DLD1 (cell line): ENCODE measurements around the gene EXOC4.
"Not testable (repeated sequence)": the region's sequence is repeated elsewhere in the genome, so short reads cannot be mapped to it uniquely, and the experiment has no call there.

Experiments used
- in situ Hi-C: cut with HindIII; loops from 2 replicates; pipeline ENCODE4 v1.10.0; 2017; ENCODE audit warnings: low sequenced_read_pairs

EXOC4 gene

DNA sequence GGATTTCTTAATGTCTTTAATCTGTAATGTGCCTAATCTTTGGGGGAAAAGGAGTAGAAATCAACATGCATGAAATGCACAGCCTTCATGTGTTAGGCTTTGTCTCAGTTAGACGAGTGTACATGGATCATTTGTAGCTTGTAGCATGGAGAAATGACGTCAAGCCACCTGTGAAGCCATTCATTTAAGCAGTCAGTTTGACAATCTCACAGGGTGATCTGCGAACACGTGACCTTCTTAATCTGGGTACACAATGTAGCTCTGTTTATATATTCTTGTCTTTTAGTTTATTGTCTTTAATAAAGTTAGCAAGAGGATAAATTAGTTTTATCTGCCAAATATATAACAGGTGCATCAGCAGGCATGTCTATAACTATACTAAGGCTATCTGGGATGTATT is 522.3 kb downstream of the EXOC4 start:
- in situ Hi-C loops: no loop called here

DNA sequence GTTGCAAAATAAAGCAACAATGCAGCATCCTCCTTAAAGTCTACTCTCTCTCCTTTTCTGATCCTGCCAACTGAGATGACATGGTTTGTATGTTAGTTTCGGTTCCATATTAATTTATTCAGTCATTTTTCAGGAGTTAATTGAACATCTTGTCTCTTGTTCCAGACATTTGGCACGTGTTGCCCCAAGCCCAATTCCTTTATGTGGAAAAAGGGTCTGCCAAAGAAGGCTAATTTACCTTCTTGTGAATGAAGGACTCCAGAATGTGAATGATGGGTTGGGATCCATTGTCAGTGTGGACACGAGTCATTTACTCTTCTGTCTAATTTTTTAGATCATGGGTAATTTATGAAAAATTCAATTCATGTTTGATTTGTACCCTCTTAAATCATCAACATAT is 523.4 kb downstream of the EXOC4 start:
- in situ Hi-C loops: no loop called here

DNA sequence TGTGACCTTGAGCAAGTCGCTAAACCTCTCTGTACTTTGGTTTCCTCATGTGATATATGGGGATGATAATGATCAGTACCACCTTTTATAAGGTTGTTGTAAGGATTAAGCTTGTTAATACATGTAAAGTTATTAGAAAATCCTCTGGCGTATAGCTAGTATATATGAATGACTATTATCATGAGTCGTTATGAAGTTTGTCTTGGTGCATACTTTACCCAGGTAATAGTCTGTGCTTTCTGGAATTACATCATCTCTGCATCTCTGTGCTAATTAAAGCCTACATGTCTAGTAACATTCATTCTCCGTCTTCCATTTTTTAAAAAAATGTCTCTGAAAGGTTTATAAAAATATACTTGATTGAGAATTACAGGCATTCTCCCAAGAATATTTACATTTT is 524.8 kb downstream of the EXOC4 start:
- in situ Hi-C loops: no loop called here

DNA sequence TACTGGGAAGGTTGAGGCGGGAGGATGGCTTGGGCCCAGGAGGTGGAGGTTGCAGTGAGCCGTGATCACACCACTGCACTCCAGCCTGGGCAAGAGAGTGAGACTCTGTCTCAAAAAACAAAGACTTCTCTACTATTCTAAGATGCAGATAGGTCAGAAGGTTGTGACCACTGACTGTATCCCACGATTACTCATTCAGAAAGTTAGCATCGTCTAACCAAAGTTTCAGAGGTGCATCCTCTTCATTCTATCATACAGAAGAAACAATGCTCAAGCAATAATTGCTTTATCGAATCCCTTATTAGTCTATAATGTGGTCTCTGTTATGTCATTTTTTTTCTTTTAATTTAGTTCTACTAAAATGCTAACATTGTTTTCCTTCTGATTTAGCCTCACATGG is 525.6 kb downstream of the EXOC4 start:
- in situ Hi-C loops: no loop called here

DNA sequence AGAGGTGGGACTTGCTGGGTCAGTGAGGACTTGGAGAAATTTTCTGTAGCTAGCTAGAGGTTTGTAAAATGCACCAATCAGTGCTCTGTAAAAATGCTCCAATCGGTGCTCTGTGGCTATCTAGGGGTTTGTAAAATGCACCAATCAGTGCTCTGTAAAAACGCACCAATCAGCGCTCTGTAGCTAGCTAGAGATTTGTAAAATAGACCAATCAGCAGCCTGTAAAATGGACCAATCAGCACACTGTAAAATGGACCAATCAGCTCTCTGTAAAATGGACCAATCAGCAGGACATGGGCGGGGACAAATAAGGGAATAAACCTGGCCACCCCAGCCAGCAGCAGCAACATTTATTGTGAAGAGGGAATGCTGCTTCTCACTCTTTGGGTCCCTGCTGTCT is 526.7 kb downstream of the EXOC4 start:
- in situ Hi-C loops: not testable (repeated sequence)

DNA sequence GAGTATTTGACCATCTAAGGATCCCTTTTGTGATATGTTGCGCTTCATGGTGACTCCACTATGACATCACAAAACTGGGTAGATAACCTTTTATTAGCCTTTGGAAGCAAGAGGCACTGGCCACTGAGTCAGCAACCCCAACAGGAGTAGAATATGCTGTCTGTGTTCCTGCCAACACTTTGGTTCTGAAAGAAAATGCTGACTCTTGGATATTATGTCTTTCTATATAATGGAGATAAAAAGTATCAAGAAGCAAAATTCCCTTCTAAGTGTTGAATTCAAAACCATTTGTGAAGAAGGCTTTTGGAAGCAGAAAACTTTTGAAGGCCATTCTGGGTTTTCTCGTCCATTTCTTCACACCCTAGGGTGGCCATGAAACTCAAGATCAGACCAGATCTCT is 528.0 kb downstream of the EXOC4 start:
- in situ Hi-C loops: no loop called here

DNA sequence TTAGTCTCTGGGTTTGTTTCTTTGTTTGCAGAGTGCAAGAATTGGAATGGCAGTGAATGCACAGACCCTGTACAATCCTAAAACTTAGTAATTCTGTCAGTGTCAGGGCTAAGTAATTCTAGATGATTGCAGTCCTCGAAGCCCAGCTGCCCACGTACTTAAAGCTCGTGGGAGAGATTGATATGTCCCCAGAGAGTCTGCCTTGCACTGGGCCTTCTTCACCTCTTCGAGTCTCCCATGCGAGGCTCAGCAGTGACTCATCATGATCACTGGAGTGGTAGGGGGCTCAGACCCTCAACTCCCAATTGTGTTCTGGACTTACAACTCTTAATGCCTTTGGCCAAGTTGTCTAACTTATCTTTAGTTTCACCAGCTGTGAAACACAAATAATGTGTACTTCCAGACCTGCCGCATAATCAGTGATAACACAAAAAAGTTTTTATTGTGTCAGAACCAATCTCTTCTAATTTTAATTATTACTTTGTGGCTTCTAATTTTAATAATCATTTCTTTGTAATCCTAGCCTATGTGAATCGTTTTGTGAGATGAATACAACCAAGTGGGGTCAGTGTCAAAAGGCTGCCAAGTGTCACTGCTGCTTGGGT is 528.7 kb downstream of the EXOC4 start:
- in situ Hi-C loops: no loop called here

DNA sequence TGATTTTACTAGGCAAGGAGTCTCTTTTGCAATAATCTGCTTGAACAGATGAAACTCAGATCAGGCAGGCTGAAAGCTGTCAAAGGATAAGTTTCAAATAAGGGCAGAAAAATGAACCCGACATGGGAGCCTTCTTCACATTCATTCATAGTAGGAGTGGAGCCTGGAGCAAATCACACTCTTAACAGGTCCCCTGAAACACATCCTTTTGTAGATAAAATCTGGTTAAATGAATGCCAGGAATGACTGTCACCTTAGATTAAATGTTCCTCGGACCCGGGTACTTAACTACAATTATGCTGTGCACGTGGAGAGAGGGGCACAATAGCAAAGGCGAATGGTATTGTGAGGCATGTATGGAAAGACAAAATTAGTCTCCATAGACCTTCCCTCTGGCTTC is 529.6 kb downstream of the EXOC4 start:
- in situ Hi-C loops: no loop called here

DNA sequence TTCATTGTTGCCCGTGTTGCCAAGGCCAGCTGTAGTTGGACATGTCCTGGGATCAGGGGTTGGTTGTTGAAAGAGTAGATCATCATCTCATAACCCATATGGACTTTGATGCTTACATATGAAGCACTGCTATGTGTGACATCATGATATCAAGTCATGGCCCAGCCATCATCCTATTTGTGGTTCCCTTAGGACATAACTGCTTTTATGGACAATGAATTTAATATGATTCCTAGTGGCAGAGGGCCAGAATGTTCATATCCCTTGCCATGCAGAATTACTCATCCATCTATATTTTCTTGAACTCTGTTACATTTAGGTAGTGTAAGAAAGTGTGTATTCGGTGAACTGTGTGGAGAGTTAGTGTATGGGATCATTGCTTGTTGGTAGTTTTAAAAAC is 530.4 kb downstream of the EXOC4 start:
- in situ Hi-C loops: no loop called here

DNA sequence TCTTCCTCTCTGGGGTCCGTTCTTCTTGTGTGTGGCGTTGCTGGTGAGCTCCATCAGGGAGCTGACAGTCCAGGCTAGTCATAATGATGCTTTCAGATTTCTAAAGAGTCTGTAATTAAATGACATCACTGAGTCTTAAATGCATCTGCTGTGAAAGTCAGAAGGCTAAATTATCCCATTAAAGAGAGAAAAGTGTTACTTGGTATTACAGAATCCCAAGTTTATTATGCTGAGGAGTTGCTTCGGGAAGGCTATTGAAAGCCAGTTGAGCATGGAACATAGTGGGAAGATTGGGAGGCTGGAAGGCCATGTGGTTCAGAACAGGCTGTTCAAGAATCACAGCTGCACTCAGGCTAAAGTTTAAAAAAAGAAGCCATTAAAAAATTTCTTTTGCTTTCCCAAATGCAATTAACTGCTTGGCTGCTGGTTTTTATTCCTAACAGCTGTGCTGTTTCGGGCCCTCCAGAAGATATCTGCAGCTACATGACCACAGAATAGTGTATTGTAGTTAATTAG is 531.7 kb downstream of the EXOC4 start:
- in situ Hi-C loops: no loop called here

DNA sequence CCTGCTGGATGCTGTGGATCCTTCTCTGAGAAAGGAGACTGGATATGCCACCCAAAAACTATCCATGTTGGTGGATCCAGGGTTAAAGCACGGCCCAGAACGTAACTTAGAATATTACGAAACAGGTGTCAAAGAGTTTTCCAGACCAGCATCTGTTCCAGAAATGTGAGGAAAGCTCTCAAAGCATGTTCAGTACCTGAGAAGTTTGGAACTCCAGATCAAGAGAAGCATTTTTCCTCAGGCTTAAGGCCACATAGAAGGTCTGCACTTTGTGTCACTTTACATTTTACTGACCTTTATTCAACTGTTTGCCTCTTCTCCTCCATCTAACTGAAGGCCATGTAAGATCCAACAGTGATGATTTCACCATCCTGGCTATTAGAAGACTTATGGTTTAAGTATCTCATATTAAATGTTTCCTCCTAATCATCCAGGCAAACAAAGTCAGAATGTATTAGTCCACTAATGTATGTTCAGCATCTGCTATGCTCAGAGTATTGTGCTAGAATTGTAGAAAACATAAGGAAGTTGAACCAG is 533.6 kb downstream of the EXOC4 start:
- in situ Hi-C loops: no loop called here

DNA sequence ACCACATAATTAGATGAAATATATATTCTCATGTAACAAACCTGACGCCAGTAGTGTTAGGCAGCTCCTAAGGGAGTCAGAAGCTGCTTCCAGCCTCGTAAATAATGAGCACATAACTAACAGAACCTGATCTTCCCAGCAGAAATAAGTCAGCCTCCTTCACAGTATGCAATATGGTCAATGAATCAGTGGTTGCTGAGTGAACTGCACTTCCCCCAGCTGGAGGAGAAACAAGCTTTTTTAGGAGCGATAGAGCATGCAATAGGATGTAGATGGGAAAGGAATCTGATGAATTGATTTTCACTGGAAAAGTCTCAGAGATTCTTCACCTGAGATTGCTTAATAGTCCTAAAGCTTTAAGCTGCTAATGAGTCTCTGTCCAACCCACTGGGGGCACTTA is 537.1 kb downstream of the EXOC4 start:
- in situ Hi-C loops: no loop called here

DNA sequence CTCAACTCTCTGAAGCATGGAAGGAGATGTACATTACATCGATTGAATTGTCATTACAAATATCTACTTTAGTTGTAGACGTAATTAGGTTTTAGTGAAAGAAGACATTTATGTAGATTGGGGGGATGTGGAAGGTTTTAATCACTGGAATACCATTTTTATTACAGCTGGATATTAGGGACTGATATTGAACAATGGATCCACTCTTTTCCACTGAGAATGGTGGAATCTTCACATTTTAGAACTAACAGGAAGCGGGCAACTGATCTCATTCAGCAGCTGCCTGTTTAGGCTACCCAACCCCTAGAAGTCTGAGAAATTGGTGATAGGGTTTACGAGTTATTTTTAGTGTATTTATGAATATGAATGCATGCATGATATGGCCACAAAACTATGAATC is 538.0 kb downstream of the EXOC4 start:
- in situ Hi-C loops: no loop called here

DNA sequence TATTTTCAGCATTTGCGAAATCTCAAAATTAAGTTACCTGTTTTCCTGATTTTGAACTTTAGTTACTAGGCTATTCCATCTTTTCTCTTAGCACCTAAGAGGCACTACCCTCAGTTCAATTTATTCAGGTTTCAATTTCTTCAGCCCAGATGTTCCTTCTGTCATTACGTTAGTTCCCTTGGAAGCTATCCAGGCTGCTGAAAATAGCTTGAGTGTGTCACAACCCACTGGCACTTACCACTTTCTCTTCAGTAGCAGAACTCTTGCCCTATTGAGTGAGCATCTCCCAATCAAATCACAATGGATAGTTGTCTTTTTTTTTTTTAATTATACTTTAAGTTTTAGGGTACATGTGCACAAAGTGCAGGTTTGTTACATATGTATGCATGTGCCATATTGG is 541.6 kb downstream of the EXOC4 start:
- in situ Hi-C loops: no loop called here

DNA sequence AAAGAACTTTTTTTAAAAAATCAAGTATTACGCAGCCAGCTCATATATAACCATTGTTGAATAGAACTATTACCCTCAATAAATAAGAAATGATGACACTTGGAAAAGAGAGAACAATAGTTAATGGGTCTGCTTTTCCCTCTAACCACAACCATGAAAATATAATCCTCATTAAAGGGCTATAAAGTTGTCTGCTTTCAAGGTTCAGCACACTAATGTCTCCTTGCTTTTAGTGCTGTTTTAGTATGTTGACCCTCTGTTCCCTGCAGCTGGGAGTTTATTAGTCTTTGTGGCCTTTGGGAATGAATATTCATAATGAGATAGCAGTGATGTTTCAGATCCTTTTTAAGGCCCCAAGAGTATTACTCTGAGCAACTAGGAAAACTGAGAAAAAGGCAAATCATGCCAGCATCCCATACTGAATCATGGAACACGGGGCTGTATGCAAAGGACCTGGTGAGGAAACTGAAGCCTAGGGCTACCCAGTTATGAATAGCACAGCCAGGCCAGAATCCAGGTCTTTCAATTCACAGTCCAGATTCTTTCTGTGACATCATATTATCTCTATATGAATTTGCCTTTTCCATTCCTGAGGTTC is 542.3 kb downstream of the EXOC4 start:
- in situ Hi-C loops: no loop called here

DNA sequence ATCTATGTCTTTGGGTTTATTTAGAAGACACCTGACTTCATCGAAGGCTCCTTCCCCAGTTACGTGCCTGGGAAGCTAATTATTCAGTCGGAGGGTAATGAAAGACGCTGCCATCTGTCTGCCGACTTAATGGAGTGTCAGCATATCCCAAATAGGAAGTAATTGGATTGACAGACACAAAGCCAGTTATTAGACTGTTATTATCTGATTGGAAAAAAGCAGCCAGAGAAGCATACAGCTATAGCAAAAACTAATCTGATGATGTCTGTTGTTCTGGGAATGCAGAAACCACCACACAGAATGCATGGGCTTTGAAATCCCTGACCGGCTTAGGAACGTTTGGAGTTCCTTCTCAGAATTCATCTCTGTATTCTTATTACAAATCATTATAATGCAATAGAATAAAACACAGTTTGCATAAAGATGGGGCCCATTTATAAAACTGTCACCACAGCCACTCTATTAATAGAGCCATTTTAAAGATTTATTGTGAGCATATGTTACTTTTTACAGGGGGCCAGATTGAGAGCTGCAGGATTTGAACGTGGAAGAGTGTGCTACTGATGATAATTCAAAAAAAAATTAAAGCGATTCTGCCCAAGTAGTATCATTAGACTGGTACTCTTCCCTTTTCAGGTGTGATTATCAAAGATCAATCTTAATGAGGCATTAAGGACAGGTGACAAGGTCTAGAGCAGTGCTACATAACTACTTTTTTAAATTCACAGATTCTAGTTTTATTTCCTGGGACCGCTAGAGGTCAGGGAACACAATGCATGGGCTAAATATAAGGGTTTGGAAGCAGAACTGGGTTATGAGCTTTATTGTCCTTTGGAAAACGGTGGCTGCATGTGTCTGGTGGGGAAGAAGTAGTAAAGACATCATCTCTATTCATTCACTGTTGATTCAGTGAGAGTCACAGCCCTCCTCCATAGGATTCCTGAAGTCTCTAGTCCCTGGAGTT is 544.2 kb downstream of the EXOC4 start:
- in situ Hi-C loops: no loop called here

DNA sequence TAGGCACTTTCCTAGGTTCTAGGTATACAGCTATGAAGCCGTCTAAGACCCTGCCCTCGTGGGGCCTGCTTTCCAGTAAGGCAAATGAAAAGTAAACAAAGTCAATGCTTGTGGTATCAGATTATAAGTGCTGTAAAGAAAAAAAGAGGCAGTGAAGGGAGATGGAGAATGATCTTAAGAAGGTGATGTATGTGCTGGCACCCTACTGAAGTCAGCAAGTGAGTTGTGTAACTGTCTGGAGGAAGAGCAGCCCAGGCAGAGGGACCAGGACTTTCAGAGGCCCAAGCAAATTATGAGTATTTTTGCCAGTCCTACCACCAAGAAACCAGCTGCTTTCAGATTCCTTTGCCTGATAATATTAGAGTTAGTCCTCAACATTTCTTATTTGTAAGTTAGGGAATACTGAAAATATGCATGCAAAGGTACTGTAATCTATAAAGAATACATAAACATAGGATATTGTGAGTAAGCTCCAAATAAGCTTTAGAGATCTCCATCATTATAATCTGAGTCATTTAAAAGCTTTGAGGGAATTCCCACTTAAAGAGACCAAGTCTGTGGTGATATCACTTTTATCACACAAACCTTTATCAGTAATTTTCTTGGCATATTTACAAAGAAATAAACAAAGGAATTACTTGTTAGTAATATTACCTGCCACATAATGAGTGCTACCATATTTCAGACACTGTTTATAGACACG is 545.1 kb downstream of the EXOC4 start:
- in situ Hi-C loops: no loop called here

DNA sequence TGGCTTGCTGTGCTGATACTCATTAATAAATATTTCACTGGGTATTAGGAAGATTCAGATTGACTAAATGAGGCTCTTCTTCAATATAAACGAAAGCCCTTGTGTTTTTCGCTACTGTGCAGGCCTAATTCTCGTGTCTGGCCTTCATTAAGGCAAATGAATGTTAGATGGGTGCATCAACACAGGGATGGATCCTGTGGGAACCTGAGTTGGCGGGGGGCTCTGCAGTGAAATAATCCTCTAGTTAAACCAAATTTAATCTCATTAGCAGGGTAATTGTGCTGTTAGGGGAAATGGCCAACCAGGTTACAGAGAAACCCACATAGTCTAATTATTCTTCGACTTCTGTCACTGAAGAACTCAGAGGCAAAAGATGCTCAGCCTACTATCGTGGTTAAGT is 548.5 kb downstream of the EXOC4 start:
- in situ Hi-C loops: no loop called here

DNA sequence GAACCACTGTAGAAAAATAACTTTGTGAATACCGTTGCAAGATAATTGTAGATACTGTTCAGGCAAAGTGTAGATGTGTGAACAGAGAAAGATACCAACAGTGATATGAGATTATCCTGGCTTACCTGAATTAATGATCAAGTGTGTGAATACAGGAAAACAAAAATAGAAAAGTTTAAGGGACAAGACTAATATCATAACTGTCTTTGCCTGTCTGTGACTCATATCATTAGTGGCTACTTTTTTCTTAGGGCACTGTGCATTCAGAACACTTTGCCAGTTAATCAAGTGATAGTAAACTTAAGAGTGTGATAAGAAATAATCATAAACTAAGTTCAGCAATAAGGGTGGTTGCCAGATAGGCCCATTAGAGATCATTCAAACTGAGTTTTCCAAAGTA is 551.2 kb downstream of the EXOC4 start:
- in situ Hi-C loops: no loop called here

DNA sequence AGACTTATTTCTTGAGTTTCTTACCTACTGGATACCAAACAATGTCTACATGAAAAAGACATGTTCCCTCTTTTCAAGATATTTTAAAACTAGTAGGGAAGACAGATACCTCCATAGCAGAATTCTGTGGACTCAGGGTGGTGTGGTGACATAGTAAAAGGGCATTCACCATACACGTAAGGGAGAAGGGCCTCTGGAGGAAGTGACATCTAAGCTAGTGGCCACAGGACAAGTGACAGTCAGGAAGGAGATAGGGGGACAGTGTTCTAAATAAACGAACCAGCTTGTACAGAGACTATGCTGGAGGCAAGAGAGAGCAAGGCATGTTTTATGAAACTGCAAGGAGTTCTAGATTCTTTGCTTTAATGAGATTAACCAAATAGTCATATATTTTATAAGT is 552.5 kb downstream of the EXOC4 start:
- in situ Hi-C loops: no loop called here
